Measurements from ENCODE around the gene ZNF341. TPM values are rescaled to one million over a fixed set of nuclear protein-coding genes. Genes with fewer than 3 reads are reported as not detected.

ZNF341 gene
- total and polyA plus RNA-seq, 9 of the 15 experiments (the other 6 are each of a cell fraction or from before 2014, with no cell fraction given), result 0.08 to 2.6 (median 1.0) TPM

- no peak for TF ChIP-seq REST (IDR thresholded peaks at IDR 0.05; ENCODE audit: borderline replicate concordance)
- TF ChIP-seq REST (CRISPR knock-in tag; IDR thresholded peaks at IDR 0.05; ENCODE audit: low read depth), result no peak
- no peak for TF ChIP-seq MIER1 (IDR thresholded peaks at IDR 0.05; ENCODE audit: low read depth)
- TF ChIP-seq, protein P1, sequence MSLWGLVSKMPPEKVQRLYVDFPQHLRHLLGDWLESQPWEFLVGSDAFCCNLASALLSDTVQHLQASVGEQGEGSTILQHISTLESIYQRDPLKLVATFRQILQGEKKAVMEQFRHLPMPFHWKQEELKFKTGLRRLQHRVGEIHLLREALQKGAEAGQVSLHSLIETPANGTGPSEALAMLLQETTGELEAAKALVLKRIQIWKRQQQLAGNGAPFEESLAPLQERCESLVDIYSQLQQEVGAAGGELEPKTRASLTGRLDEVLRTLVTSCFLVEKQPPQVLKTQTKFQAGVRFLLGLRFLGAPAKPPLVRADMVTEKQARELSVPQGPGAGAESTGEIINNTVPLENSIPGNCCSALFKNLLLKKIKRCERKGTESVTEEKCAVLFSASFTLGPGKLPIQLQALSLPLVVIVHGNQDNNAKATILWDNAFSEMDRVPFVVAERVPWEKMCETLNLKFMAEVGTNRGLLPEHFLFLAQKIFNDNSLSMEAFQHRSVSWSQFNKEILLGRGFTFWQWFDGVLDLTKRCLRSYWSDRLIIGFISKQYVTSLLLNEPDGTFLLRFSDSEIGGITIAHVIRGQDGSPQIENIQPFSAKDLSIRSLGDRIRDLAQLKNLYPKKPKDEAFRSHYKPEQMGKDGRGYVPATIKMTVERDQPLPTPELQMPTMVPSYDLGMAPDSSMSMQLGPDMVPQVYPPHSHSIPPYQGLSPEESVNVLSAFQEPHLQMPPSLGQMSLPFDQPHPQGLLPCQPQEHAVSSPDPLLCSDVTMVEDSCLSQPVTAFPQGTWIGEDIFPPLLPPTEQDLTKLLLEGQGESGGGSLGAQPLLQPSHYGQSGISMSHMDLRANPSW (CRISPR knock-in tag; IDR thresholded peaks at IDR 0.05), result no peak
- TF ChIP-seq CC2D1A (IDR thresholded peaks at IDR 0.05), result no peak
- peak; percentile 54; the same call in 1 of the 2 replicates for TF ChIP-seq BCOR (IDR thresholded peaks at IDR 0.05)
- TF ChIP-seq ZNF436 (CRISPR knock-in tag; IDR thresholded peaks at IDR 0.05), result no peak
- peak; percentile 75 for TF ChIP-seq RBBP5 (IDR thresholded peaks at IDR 0.05; ENCODE audit: borderline replicate concordance, insufficient read depth, low read length, poor library complexity, severe bottlenecking)
- TF ChIP-seq TCFL5 (CRISPR knock-in tag; conservative IDR thresholded peaks at IDR 0.05), result no peak
- TF ChIP-seq GABPB2 (CRISPR knock-in tag; conservative IDR thresholded peaks at IDR 0.05), result no peak
- TF ChIP-seq PHF8 (IDR thresholded peaks at IDR 0.05; ENCODE audit: borderline replicate concordance, low read length), result peak; percentile 48; the same call in 1 of the 2 replicates
- no peak for TF ChIP-seq SMARCB1 (IDR thresholded peaks at IDR 0.05; ENCODE audit: insufficient read length, low read depth)
- no peak for TF ChIP-seq NR2C1 (IDR thresholded peaks at IDR 0.05)
- TF ChIP-seq NR2C1 (tag; IDR thresholded peaks at IDR 0.05), result no peak
- TF ChIP-seq CBX2 (IDR thresholded peaks at IDR 0.05; ENCODE audit: insufficient read depth, low read length, poor library complexity, severe bottlenecking), result no peak
- TF ChIP-seq SMARCA5 (IDR thresholded peaks at IDR 0.05), result peak; percentile 71
- 0 out of 2 replicates have a peak, but pooled peaks have one; percentile 16 for TF ChIP-seq KLF16 (IDR thresholded peaks at IDR 0.05)
- 0 out of 2 replicates have a peak, but pooled peaks have one; percentile 30 for TF ChIP-seq GABPA (tag; conservative IDR thresholded peaks at IDR 0.05; ENCODE audit: low read depth)
- no peak for TF ChIP-seq ZNF165 (CRISPR knock-in tag; IDR thresholded peaks at IDR 0.05; ENCODE audit: borderline replicate concordance)
Measured at GRCh38 chr20:33685328-33686099, 46.3 kb upstream of the ZNF341 start (continued).

All from K562 (cell line).